OCI-LY3 (cell line): ENCODE results near the gene LIN28B.
"Not testable (repeated sequence)": the region's sequence is repeated elsewhere in the genome, so short reads cannot be mapped to it uniquely, and the experiment has no call there.

Source experiments
- H2AFZ ChIP-seq: fragments of 200-600, 300-600 bp; shearing (Covaris generic); 2 replicates; pipeline ENCODE4 v1.6.0; 2014; ENCODE audit warnings: antibody characterized with exemption, low read depth, low read length
- H3K27ac ChIP-seq: fragments of 200-600, 300-600 bp; sonication (generic); 2 replicates; pipeline ENCODE4 v1.5.1; 2014; ENCODE audit warnings: mild to moderate bottlenecking, low read length, moderate library complexity, mixed read lengths
- H3K27me3 ChIP-seq: fragments of 200-600, 300-600 bp; sonication (generic); 2 replicates; pipeline ENCODE4 v1.6.1; 2014; ENCODE audit warnings: low read depth, low read length, mixed read lengths
- H3K36me3 ChIP-seq: fragments of 200-600, 300-600 bp; sonication (generic); replicated peaks from 2 replicates; pipeline ENCODE3; 2014; ENCODE audit warnings: low read depth, low read length, mixed read lengths
- H3K4me1 ChIP-seq: fragments of 300-600, 200-600 bp; sonication (generic); 2 replicates; pipeline ENCODE4 v1.6.1; 2014; ENCODE audit warnings: low read length, mixed read lengths
- H3K4me2 ChIP-seq: fragments of 200-600, 300-600 bp; sonication (generic); 2 replicates; pipeline ENCODE4 v1.6.1; 2014; ENCODE audit warnings: low read length, mixed read lengths
- H3K4me3 ChIP-seq: fragments of 300-600, 200-600 bp; sonication (generic); 2 replicates; pipeline ENCODE4 v1.5.1; 2014; ENCODE audit warnings: antibody characterized with exemption, mild to moderate bottlenecking, low read length, moderate library complexity
- H3K79me2 ChIP-seq: fragments of 300-600, 200-600 bp; shearing (Covaris generic); 2 replicates; pipeline ENCODE4 v1.6.1; 2014; ENCODE audit warnings: mild to moderate bottlenecking, low read length, mixed read lengths
- H3K9ac ChIP-seq: fragments of 300-600, 200-600 bp; shearing (Covaris generic); 2 replicates; pipeline ENCODE4 v1.6.0; 2014; ENCODE audit warnings: mild to moderate bottlenecking, low read length, moderate library complexity
- H3K9me3 ChIP-seq: fragments of 200-600, 300-600 bp; shearing (Covaris generic); 2 replicates; pipeline ENCODE4 v1.6.1; 2014; ENCODE audit warnings: low read length, mixed read lengths; ENCODE audit not compliant: insufficient read depth
- H4K20me1 ChIP-seq: fragments of 200-600, 300-600 bp; sonication (generic); 2 replicates; pipeline ENCODE4 v1.6.1; 2016; ENCODE audit warnings: low read length, mixed read lengths; ENCODE audit not compliant: insufficient read depth
- CTCF ChIP-seq: fragments of 200-600, 300-600 bp; sonication (generic); IDR thresholded peaks from 2 replicates; pipeline ENCODE4 v1.5.1; 2014; ENCODE audit warnings: antibody characterized with exemption, low read length, low read depth
- EZH2phosphoT487 ChIP-seq: fragments of 200-600 bp; shearing (Covaris generic); IDR thresholded peaks from 2 replicates; pipeline ENCODE4 v1.6.1; 2018; ENCODE audit warnings: antibody characterized with exemption, mixed run types, low read depth

The LIN28B gene

GRCh38 chr6:104984831-104985230 is 27.9 kb downstream of the LIN28B start:
- Histone ChIP-seq H3K27ac (no peak overlapping the region), H3K4me3 (no peak overlapping the region), H3K4me2 (no peak overlapping the region), H3K36me3 (no peaks in the 10 kb centered on the region), H3K79me2 (no peaks in the 10 kb centered on the region), H3K27me3 (no peaks in the 10 kb centered on the region), H3K4me1 (no peaks in the 10 kb centered on the region), H4K20me1 (no peaks in the 10 kb centered on the region), H3K9me3 (no peaks in the 10 kb centered on the region), H3K9ac (no peak overlapping the region), H2AFZ (no peak overlapping the region)
- no peak for TF ChIP-seq CTCF
- TF ChIP-seq EZH2phosphoT487: no peak

- H3K9ac ChIP-seq, H2AFZ ChIP-seq, H3K27me3 ChIP-seq, H3K4me2 ChIP-seq, H3K9me3 ChIP-seq, H3K27ac ChIP-seq, H4K20me1 ChIP-seq, H3K4me1 ChIP-seq, H3K4me3 ChIP-seq, H3K36me3 ChIP-seq, H3K79me2 ChIP-seq: not testable (repeated sequence)
Observed at GRCh38 chr6:104985875-104986274, 29.0 kb downstream of the LIN28B start.

GRCh38 chr6:104986625-104987024 is 29.7 kb downstream of the LIN28B start:
- no peak for TF ChIP-seq EZH2phosphoT487
- TF ChIP-seq CTCF: no peak
- H3K36me3 ChIP-seq: no peaks in the 10 kb centered on the region

GRCh38 chr6:104987218-104987617 is 30.3 kb downstream of the LIN28B start:
- no peak overlapping the region for H3K4me2 ChIP-seq
- no peak overlapping the region for H3K9ac ChIP-seq
- H3K27ac ChIP-seq: no peak overlapping the region
- no peaks in the 10 kb centered on the region for H4K20me1 ChIP-seq
- H3K79me2 ChIP-seq: no peaks in the 10 kb centered on the region
- H3K27me3 ChIP-seq: no peaks in the 10 kb centered on the region
- H2AFZ ChIP-seq: no peak overlapping the region
- no peaks in the 10 kb centered on the region for H3K4me1 ChIP-seq
- H3K4me3 ChIP-seq: no peak overlapping the region
- no peak for TF ChIP-seq CTCF
- no peak for TF ChIP-seq EZH2phosphoT487
- H3K9me3 ChIP-seq: no peaks in the 10 kb centered on the region
- no peaks in the 10 kb centered on the region for H3K36me3 ChIP-seq

More at GRCh38 chr6:104986625-104987024, 29.7 kb downstream of the LIN28B start:
- Histone ChIP-seq H3K4me3 (no peak overlapping the region), H2AFZ (no peak overlapping the region), H3K79me2 (no peaks in the 10 kb centered on the region), H4K20me1 (no peaks in the 10 kb centered on the region), H3K27me3 (no peaks in the 10 kb centered on the region), H3K9me3 (no peaks in the 10 kb centered on the region), H3K9ac (no peak overlapping the region), H3K4me1 (no peaks in the 10 kb centered on the region), H3K27ac (no peak overlapping the region), H3K4me2 (no peak overlapping the region)

GRCh38 chr6:104990085-104990484 is 33.2 kb downstream of the LIN28B start:
- no peak overlapping the region for H3K4me3 ChIP-seq
- no peak overlapping the region for H2AFZ ChIP-seq
- H3K9me3 ChIP-seq: no peaks in the 10 kb centered on the region
- H4K20me1 ChIP-seq: no peaks in the 10 kb centered on the region
- H3K27ac ChIP-seq: no peak overlapping the region
- no peak overlapping the region for H3K4me2 ChIP-seq
- no peak overlapping the region for H3K9ac ChIP-seq
- no peaks in the 10 kb centered on the region for H3K79me2 ChIP-seq
- H3K36me3 ChIP-seq: no peaks in the 10 kb centered on the region
- no peaks in the 10 kb centered on the region for H3K27me3 ChIP-seq
- TF ChIP-seq EZH2phosphoT487 (no peak), CTCF (no peak)
- H3K4me1 ChIP-seq: no peaks in the 10 kb centered on the region

DNA sequence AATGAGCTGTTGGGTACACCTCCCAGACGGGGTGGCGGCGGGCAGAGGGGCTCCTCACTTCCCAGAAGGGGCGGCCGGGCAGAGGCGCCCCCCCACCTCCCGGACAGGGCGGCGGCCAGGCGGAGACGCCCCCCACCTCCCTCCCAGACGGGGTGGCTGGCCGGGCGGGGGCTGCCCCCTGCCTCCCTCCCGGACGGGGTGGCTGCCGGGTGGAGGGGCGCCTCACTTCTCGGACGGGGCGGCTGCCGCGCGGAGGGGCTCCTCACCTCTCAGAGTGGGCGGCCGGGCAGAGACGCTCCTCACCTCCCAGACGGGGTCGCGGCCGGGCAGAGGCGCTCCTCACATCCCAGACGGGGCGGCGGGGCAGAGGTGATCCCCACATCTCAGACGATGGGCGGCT is 34.2 kb downstream of the LIN28B start:
- not testable (repeated sequence) for H3K9ac ChIP-seq, H3K4me2 ChIP-seq, H3K36me3 ChIP-seq, H3K4me1 ChIP-seq, H3K27me3 ChIP-seq, H3K9me3 ChIP-seq, H3K27ac ChIP-seq, H2AFZ ChIP-seq, H3K79me2 ChIP-seq, H4K20me1 ChIP-seq, H3K4me3 ChIP-seq

DNA sequence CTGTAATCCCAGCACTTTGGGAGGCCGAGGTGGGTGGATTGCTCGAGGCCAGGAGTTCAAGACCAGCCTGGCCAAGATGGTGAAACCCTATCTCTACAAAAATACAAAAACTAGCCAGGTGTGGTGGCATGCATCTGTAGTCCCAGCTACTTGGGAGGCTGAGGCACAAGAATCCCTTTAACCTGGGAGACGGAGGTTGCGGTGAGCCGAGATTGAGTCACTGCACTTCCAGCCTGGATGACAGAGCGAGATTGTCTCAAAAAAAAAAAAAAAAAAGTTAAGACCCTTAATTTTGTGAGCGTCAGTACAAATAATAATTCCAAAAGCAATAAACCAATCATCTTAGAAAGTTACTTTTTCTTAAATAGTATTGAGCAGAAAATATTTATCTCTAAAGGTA is 36.7 kb downstream of the LIN28B start:
- H3K4me3 ChIP-seq, H3K27me3 ChIP-seq, H2AFZ ChIP-seq, H3K79me2 ChIP-seq, H4K20me1 ChIP-seq, H3K9me3 ChIP-seq, H3K4me2 ChIP-seq, H3K9ac ChIP-seq, H3K36me3 ChIP-seq, H3K4me1 ChIP-seq, H3K27ac ChIP-seq: not testable (repeated sequence)
